Stimulated activated CD4-positive, alpha-beta T cell treated with anti-CD3 and anti-CD28 coated beads, Interleukin-1b, Interleukin-23, amount 100 ng/mL, for 1 hour (primary cell): Measurements from ENCODE around the gene STRN.
"Not testable (repeated sequence)": the region's sequence is repeated elsewhere in the genome, so short reads cannot be mapped to it uniquely, and the experiment has no call there.

ENCODE experiments used
- DNase-seq, 2 donors: peaks; one replicate each; pipeline ENCODE4 v3.0.0-alpha.2; 2020; ENCODE audit warnings: low read depth in 2 of 2

STRN gene

DNA sequence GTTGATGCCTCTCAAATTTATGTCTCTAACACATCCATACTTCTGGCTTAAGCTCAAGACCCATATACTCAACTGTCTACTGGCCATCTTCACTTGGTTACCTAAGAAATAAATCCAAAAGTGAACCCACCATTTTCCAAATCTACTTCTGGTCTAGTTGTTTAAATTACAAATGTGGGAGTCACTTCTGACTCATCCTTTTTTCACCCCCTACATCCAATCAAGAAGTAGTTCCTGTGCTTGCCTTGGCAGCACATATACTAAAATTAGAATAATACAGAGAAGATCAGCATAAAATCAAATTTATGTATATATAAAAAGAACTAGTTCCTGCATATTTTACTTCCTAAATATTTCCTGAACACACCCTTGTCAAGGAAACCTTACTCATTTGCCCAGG lies 53.6 kb downstream of the STRN start:
- DNase-seq, result no peak

DNA sequence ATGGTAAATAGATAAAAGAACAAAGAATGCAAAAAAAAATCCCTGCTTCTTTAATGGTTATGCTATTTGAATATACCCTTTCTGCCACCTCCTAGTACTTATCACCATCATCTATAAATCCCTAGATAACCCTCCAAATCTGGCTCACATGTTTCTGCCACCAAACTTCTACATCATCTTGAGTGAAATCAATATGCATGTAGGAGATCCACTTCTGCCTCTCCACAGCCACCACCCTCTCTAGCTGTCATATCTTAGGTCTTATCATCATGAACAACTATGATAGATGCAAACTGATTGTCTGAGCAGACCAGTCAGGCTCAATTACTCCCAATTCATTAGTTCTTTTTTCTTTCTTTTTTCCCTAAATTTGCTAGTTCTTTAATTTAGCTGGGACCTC lies 55.3 kb downstream of the STRN start:
- no peak for DNase-seq

DNA sequence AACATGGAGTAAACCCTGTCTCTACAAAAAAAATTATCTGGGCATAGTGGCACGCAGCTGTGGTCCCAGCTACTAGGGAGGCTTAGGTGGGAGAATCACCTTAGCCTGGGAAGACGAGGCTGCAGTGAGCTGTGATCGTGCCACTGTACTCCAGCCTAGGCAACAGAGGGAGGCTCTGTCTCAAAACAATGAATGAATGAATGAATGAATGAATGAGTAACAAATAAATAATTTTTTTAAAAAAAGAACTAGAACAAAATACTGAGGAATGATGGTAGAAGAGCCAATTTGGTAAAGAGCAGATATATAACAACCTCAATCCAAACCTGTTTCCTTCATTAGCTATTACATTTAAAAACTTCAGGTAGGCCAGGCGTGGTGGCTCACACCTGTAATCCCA lies 60.1 kb downstream of the STRN start:
- DNase-seq, result no peak

DNA sequence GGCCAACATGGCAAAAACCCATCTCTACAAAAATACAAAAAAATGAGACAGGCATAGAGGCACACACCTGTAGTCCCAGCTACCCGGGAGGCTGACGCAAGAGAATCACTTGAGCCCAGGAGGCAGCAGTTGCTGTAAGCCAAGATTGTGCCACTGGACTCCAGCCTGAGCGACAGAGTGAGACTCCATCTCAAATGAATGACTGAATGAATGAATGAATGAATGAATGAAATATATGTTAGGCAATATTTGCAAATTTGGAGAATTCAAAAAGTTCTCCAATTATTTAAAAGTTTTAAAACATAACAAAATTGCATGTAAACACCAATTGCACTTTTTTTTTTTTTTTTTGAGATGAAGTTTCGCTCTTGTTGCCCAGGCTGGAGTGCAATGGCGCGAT lies 61.7 kb downstream of the STRN start:
- no peak for DNase-seq

DNA sequence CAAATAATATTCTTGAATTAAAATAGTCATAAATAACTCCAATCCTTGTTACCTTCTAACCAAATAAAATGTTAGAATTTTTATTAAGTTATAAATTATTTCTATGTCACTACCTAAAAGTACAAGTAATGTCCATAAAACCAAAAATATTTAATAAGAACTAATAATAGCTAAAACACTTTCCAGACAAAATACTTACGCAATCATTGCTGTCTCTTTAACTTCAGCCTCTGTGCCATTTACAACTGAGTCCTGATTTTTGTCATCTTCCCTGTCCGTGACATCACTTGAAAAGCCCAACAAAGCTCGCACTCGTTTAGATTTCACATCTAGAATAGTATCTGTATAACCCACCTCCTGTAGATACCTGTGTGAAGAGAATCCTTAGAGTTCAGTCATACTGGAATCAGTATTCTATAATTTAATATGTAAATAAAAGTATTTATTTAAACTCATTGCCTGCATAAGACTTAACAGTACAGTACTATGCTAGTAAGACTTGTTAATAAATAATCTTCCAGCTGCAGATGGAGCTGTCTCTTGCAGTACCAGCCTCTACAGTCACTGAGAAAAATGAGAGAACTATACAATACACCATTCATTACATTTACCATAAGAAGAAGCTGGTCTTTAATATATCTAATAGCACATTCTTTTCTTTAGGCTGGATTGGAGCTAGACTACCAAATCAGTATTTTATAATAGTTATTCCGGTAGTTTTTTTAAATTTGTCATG lies 63.8 kb downstream of the STRN start:
- DNase-seq, result no peak

DNA sequence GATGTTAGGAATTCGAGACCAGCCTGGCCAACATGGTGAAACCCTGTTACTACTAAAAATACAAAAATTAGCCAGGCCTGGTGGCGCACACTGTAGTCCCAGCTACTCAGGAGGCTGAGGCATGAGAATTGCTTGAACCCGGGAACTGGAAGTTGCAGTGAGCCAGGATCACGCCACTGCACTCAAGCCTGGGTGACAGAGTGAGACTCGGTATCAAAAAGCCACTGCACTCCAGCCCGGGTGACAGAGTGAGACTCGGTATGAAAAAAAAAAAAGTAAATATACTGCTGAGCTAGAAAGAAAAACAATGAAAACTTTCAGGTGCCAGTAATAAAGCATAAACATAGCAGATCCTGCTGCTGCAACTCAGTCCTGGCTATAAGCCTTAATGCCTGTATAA lies 73.5 kb downstream of the STRN start:
- no peak for DNase-seq

DNA sequence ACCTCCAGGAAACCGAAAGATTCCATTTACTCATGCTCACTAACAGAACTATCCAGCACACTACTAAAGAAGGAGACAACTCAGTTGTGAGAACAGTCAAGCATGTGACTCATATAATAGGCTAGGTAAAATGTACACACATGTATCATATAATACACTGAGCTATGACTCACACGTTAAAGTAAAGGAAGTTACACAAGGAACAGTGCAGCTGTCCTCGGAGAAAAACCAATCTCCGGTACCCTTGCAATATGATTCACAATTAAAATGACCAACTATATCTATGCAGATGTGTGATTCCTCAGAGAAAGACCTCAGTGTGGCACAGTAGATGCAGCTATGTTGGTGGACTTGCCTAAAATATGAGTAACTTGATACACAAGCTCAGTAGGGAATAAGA lies 76.5 kb downstream of the STRN start:
- DNase-seq, result no peak

DNA sequence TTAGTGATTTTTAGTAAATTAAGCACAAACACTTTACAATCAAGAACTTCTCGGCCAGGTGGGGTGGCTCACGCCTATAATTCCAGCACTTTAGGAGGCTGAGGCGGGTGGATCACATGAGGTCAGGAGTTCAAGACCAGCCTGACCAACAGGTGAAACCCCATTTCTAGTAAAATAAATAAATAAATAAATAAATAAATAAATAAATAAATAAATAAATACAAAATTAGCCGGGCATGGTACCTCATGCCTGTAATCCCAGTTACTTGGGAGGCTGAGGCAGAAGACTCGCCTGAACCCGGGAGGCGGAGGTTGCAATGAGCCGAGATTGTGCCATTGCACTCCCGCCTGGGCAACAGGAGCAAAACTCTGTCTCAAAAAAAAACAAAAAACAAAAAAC lies 79.2 kb downstream of the STRN start:
- DNase-seq, result not testable (repeated sequence)

DNA sequence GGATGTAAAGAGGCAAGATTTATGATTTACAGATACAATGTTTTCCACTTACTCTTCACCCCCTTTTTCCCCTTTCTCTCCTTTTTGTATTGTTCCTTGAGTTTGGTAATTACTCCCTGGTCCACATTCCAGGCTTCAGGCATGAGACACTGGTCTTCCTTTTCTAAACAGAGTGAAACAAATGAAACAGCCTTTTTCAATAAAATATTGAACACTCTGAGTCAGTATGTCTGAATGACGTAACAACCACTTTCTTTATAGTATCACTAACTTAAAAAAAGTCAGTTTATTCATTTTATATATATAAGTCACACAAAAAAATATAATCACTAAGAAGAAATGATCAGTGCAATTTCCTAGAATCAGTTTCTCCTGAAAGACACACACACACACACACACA lies 79.7 kb downstream of the STRN start:
- DNase-seq, result no peak

DNA sequence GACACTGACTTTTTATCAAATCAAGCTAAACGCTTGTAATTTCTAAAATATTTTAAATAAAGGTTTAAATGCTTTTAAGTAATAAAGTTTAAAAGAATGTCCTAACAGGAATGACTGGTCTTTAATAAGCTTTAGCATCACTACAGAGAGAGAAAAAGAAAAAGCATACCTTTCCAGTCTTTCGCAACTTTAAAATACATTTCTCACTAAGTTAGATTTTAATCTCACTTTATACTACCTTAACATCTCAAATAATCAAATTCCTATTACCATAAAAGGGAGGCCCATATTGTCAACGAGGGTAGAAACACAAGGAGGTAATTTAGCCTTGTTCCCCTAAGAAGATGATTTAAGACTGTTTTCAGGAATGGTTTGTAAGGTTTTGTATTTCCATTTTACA lies 80.7 kb downstream of the STRN start:
- no peak for DNase-seq

DNA sequence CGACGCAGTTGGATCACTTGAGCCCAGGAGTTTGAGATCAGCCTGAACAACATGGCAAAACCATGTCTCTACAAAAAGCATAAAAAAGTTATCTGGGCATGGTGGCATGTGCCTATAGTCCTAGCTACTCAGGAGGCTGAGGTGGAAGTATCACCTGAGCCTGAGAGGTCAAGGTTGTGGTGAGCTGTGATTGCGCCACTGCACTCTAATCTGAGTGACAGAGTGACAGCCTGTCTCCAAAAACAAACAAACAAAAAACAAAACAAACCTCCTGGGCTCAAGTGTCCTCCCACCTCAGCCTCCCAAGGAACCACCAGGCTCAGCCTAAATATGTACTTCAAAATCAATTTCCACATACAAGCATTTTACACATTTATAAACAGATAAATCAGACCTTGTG lies 83.8 kb downstream of the STRN start:
- no peak for DNase-seq

DNA sequence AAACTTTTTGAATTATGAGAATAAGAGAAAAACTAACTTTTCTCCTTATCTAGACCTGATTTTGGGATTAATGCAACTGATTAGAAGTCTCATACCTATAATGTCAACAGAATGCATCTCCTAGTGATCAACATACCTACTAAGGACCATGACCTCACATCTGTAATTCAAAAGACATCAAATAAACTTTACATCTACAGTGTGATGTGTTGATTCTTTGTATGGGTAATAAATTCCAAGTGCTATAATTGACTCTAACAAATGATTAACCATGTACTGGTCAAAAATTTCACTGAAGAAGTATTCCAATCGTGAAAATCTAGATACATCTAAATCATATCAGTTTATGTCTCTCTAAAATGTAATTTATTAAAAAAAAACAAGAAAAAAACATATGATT lies 84.5 kb downstream of the STRN start:
- no peak for DNase-seq

DNA sequence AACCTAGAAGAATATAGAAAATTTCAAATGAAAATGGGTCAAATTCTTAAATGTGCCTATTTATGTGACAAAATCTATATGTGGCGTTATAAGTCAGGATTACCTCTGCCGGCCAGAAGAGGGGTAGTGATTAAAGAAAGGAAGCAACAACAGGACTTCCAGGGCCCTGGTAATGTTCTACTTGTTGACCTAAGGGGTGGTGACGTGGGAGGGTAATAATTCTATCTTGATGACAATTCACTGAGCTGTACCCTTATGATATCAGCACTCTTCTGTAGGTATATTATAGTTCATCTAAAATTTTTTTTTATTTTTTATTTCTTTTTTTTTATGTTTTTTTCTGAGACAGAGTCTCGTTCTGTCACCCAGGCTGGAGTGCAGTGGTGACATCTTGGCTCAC lies 87.9 kb downstream of the STRN start:
- DNase-seq, result no peak

DNA sequence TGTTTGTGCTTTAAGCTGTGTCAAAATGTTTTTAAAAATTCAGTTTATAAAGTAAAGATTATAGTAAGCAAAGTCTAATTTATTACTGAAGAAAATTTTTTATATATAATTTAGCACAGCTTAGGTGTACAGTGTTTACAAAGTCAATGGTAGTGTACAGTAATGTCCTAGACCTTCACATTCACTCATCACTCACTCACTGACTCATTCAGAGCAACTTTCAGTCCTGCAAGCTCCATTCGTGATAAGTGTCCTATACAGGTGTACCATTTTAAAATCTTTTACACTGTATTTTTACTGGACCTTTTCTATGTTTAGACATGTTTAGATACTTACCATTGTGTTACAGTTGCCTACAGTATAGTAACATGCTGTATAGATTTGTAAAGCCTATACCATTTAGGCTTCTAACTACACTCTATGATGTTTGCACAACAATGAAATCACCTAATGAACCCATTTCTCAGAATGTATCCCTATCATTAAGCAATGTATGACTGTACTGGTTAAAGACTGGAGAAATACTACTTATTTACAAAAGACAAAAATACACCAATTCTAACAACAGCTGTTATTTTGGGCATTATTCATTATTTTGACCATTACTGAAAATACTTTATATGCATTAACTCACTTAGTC lies 95.1 kb downstream of the STRN start:
- DNase-seq, result no peak

DNA sequence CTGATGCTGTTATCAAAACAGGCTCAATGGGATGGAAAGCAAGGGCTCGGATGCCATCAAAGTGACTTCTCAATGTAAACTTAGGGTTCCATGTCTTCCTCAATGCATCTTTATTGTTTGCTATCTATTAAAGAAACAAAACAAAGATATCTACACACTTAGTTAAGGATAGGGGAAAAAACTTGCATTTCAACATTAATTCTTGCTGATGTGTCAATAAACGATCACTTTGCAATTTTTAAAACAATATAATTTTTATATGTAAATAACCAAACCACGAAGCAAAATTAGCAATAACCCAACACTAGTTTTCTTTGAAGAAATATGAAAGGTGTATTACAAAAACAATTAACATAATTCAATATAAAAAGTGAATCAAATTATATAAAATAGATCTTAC lies 96.7 kb downstream of the STRN start:
- DNase-seq, result no peak

DNA sequence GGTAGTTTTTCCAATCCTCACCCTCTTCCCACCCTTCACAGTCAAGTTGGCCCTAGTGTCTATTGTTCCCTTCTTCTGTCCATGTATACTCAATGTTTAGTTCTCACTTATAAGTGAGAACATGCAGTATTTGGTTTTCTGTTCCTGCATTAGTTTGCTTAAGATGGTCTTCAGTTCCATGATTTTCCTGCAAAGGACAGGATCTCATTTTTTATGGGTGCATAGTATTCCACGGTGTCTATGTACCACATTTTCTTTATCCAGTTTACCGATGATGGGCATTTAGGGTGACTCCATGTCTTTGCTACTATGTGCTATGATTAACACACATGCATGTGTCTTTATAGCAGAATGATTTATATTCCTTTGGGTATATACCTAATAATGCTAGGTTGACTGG lies 104.4 kb downstream of the STRN start:
- no peak for DNase-seq

DNA sequence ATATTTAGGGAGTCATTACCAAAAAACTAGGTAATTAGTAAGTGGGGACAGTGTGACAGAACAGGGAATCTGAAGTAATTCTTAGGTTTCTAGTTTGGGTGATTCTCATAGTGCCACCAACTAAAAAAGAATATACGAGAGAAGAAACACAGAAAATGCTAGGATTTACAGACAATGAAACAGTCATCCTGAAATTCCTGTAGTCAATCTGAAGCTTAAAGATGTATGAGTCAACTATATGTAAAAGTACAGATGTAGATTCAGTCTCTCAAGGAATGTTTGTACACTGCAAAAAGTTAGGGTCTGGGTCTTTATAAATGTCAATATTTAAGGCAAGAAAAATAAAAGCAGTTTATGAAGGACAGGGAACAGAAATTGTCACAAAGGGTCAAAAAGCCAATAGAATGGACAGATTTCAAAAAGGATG lies 107.0 kb downstream of the STRN start:
- DNase-seq, result no peak

DNA sequence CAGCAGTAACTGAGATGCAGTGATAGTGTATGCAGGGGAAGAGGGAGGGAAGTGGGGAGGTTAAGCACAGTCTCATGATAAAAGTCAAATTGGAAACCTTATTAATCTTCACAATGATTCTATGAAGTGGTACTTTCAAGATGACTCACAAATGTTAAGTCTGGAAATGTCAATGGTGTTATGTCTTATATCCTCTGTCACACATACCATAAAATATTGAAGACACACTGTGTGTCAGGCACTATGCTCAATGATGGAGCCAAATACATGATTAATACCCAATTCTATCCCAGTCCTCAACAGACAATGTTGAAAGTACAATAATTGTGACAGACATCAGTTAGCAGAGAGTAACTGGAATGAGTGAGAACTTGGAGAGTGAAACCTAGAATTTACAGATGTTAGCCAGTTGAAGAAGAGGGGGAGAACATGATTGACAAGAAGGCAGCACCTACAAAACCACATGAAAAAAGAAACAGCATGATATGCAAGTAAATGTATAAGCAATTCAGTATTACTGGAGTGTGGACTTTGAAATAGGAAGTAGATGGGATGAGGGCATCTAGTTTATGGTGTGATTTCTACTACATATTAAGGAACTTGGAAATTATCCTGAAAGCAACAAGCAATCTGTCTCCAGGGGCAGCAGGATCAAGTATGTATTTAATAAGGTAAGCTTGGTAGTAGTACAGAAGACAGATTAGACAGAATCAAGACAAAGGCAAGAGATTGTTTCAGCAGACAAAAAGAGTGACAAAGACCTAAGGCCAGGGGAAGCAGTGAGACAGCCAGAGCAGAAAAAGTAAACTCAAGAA lies 107.6 kb downstream of the STRN start:
- no peak for DNase-seq

DNA sequence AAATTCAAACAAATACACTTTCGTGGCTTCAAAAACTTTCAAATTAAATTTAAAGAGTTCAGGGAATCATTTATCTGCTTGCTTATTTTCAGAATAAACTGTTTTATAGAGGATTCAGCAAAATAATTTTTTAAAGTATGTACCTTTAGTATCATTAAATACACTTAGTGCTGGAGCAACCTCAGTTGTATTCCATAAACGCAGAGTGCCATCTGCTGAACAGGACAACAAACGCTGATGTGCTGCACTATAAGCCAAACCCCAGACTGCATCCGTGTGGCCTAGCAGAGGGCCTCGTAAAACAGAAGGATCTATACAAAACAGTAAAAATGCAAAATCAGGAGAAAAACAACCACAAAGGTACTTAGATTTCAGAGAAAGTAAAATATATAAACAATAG lies 108.6 kb downstream of the STRN start:
- DNase-seq, result no peak

DNA sequence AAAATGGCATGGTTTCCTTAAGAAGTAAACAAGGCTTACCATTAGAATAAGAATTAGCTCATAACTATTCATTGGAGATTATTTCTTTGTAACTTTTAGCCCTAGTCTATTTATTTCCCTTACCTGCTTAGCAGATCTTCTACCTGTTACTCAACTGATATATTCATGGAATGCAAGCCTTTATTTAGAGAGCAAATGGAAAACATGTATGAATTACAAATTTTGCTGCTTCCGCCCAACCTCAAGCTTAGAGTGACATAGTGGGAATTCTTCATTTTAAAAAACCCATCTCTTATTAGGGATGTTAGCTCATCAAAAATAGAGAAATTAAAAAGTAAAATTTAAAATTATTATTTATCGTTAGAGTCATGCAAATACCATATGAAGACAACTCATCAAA lies 110.9 kb downstream of the STRN start:
- DNase-seq, result no peak

DNA sequence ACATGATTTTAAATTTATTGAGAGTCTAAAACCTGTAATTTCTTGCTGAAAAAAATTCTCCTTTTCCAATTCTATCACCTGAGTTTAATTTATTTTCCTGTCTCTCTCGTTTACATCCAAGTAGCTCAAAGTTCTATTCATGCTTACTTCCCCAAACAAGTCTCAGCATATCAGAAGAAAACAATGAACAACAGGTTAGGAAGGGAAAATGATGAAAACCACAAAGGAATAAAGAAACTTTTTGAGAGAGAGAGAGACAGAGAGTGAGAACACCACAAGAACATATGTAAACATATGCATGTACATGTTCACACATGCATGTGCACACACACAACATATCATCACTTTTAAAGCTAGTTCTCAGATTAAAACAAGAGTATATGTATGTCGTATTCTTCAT lies 112.1 kb downstream of the STRN start:
- no peak for DNase-seq

DNA sequence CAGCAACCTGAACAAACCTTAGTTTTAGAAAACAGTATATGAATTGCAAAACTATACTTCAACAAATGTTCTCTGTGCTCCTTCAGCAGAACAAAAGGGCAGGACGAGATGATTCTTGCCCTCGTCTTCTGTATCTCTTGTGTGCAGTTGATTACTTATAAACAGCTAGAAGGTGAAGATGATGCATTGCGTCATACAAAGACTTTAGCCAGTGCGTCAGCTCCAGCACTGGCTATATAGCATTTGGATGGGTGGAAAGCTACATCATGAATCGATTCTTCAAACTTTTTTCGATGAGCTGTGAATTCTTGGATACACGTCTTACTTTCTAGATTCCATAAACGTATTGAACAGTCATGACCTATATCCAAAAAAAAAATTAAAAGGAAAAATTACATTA lies 117.1 kb downstream of the STRN start:
- DNase-seq, result no peak

DNA sequence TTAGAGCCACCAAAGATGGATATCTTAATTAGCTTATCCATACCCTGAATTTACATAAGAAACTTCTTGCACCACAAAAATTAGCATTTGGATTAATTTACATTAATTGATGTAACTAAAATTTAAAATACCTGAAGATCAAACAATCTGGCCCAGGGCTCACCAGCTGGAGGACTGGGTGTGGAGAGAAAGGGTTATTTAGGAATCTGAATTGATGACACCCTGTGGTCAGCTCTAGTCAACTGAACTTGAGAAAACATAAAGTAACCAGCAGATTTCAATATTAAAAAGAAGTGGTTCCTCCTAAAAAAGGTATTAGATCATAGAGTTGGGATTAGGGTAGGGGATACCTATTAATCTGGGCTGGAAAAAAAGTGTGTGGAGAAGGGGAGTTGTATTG lies 122.5 kb downstream of the STRN start:
- no peak for DNase-seq
